Measurements from ENCODE around the gene TXNL4A.
A peak's percentile ranks its signal among the peaks of the same experiment; 100 is the strongest.

The TXNL4A gene

DNA sequence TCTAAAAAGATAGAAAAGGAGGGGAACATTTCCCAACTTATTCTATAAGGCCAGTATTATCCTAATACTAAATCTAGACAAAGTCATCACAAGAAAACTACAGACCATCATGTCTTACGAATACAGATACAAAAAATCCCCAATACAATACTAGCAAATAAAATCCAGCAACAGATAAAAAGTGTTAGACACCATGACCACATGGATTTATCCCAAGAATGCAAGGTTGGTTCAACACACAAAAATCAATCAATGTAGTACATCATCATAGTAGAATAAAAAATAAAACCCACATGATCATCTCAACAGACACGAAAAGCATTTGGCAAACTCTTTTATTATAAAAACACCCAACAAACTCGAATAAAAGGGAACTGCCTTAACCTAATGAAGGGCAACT is 55.5 kb downstream of the TXNL4A start:
- DNase-seq, result no peak

DNA sequence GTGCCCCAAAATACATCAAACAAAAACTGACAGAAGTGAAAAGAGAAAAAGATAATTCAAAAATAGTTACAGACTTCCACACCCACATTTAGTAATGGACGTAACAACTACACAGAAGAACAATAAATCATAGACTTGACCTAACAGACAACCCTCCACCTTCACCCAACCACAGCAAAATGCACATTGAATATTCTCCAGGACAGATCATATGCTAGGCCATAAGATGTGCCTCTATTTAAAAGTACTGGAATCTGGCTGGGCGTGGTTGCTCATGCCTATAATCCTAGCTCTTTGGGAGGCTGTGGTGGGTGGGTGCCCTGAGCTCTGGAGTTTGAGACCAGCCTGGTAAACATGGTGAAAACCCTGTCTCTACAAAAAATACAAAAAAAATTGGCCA is 56.9 kb downstream of the TXNL4A start:
- no peak for DNase-seq

DNA sequence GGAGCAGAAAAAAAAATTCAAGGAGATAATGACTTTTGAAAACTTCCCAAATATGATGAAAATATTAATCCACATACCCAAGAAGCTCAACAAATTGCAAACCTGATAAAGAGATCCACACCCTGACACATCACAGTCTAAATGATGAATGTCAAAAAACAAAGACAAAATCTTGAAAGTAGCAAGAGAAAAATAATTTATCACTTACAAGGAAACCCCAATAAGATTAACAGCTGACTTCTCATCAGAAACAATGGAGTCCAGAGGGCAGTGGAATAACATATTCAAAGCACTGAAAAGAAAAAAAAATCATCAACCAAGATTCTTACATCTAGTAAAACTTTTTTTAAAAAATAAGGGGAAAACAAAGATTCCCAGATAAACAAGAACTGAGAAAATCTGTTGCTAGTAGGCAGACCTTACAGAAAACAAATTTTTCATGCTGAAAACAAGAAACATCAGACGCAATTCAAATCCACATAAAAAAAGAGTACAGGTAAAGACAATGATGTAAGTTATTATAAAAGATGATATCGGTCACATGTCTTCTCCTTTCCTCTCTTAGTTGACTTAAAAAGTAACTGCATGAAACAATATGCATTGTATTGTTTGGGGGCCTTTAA is 58.2 kb downstream of the TXNL4A start:
- DNase-seq, result no peak

DNA sequence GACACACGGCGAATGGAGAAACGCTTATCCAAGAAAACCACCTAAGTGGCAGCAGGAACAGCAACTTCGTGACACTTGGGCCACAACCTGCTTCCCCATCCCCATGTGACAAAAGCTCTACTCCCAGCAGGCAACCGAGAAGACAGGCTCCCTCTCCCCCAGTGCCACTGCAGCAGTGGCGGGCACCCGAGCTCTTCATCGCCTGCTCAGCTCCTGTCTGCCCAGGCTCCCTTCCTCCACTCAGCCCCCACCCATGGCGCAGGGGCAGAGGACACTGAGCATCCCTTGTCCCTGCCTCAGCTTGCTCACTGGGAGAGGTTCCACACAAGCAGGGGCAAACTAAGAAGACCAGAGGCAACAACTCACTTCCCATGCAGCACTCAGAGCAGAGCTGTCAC is 59.8 kb downstream of the TXNL4A start:
- peak; percentile 23 for DNase-seq

DNA sequence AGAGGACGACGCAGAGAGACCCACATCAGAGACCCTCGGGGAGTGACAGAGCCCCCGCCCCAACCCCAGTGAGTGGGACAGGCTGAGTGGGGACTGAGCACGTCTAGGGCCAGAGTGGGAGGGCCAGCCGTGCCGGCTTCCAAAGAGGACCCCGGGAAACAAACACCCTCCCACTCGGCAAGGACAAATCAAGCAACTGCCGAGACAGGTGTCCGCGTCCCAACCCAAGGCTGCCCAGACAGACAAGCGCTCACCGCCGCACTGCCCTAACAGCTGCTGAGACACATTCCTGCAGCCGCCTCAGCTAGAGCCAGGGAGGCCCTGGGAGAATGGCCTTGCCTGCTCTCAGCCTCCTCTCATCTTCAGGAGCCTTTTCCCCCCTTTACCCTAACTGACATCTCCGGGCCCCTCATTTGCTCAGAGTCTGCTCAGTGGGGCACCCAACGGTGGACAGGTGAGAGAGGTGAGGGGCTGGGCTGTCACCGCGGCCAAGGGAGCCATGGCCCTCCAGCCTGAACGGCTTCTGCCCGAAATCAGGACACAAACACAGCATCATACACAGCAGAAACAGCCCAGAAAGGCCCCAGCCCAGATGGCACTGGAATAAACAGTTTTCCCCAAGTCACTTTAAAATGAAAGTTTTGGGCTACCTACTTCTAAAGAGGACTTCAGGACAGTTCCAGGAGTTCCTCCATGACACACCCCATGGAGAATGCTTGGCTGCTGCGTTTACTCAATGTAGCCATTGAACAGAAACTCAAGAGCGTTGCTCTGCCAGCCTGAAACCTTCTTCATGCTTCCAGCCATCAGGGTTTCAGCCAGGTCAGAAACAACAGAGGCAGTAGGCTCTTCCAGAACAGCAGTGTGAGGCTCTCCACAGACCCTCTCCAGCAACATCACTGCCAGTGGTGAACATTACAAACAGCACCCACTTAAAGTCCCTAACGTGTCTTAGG is 60.5 kb downstream of the TXNL4A start:
- DNase-seq, result peak; percentile 32

DNA sequence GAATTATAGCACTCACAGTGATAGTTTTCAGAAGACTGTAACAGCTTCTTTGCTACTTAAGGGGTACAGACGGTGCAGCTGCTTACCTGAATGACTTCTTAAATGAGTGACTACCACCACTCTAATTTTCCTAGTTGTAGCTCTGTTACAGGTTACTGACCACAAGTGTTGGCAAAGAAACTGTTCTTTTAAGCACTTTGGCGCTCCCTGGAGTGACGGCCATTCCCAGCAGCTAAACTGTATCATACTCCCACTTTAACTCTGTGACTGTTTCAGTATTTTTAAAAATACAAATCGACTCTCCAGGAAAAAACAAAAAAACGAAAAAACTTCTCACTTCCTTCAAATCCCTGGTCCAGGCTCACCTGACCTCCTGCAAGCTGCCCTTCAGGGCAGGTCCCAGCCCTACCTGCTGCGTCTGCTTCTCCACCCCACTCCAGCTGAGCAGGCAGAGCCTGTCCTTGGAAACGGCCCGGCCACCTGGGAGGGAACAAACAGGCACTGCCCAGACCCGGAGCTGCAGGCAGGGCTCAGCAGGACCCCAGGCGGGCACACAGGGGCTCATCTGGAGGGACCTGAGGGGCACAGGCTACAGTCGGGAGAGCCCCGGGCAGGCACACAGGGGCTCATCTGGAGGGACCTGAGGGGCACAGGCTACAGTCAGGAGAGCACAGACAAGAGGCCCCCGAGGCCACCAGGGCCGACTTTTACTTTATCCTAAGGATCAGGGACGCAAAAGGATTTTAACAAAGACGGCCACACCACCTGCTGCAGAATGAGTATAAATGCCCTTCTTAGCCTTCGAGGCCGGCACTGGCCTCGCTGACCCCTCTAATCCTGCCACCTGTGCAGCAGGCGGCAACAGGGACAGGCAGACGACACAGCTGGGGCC is 61.4 kb downstream of the TXNL4A start:
- peak; percentile 42 for DNase-seq

DNA sequence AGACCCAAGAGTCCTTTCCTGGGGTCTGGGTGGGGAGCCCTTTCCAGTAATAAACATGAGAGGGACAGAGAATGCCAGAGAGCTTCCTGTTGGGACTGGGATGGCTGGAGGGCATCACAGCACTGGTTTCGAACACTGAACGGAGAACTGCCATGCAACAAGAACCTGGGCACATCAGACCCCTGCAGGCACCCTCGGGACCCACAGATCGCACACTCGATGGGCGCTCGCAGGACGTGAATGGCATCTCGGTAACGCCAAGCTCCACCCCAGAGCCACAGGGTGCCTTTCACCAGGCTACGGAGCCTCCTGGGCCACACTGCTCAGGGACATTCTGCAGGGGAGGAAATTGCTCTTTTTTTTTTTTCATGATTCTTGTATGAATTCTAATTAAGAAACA is 62.1 kb downstream of the TXNL4A start:
- peak; percentile 28 for DNase-seq

DNA sequence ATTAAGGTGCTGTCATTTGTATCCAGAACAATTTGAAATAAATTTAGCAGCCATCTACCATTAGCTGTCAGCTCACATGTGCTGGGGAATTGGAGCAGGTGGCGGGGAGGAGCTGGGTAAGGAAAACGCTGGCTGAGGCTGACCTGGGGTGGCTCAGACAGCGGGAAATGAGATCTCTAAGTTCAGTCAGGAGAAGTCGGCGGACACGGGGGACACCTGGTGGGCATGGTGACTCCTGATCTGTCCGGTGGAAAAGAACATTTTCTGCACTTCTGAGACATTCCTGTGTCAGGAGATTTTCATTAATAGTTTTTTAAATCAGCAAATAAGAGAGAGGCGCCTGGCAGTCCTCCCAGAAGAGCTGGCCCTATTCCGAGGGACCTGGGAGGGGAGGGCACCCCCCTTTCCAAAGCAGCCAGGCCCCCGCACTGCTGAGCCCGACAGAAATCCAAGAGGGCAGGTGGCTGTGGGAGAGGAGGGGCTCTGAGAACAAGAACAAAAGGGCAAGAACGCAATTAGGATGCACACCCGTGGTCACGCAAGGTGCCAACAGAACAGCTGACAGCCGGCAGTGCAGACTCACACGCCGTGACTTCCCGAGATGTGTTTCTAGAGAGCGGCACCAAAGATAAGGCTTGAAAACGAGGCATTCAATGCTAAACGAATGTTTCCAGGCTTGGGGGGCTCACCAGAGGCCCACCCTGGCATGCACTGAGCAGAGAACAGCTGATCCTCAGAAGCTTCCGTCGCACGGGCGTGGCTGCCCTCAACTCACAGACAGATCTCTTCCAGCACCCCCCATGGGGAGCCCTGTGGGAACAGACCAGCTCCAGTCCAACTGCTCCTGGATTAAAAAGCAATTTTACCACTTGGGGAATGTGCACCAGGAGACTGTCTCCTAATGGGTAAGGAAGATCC is 63.3 kb downstream of the TXNL4A start:
- DNase-seq, result peak; percentile 39

DNA sequence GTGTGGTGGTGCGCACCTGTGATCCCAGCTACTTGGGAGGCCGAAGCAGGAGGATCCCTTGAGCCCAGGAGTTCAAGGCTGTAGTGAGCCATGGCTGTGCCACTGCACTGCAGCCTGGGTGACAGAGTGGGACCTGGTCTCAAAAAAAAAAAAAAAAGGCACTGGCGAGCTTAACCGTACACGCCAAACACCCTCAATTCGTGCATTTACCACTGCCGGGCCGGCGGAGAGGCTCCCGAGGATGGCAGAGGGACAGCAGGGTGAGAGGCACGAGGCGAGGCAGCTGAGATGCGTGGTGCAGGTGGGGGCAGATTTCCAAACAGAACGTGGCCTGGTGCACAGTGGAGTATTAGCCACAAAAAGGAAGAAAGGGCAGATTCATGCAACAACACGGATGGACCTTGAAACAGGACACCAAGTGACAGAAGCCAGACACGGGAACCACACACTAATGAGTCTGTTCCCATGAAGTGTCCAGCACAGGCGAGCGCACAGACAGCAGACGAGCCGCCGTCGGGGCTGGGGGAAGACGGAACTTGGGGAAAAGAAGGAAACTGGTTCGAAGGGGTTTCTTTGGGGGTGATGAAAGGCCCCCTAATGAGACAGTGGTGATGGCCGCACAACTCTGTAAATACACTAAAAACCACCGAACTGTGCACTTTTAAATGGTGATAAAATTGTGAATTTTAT is 64.3 kb downstream of the TXNL4A start:
- peak; percentile 26 for DNase-seq

DNA sequence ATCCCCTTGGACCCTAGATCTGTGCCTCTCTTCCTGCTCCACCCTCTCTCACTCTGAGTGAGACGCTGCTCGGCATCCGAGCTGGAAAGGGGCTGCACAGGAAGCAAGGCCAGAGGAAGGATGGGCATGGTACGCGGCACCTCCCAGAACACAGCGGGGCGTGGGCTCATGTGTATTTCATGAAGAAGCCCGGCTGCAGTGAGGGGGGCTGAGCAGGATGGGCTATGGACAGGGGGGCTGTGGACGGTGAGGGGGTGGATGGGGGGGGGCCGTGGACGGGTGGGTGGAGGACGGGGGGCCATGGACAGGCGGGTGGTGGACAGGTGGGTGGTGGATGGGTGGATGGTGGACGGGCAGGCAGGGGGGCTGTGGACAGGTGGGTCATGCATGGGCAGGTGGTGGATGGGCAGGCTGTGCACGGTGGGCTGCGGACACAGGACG is 65.4 kb downstream of the TXNL4A start:
- DNase-seq, result peak; percentile 37

DNA sequence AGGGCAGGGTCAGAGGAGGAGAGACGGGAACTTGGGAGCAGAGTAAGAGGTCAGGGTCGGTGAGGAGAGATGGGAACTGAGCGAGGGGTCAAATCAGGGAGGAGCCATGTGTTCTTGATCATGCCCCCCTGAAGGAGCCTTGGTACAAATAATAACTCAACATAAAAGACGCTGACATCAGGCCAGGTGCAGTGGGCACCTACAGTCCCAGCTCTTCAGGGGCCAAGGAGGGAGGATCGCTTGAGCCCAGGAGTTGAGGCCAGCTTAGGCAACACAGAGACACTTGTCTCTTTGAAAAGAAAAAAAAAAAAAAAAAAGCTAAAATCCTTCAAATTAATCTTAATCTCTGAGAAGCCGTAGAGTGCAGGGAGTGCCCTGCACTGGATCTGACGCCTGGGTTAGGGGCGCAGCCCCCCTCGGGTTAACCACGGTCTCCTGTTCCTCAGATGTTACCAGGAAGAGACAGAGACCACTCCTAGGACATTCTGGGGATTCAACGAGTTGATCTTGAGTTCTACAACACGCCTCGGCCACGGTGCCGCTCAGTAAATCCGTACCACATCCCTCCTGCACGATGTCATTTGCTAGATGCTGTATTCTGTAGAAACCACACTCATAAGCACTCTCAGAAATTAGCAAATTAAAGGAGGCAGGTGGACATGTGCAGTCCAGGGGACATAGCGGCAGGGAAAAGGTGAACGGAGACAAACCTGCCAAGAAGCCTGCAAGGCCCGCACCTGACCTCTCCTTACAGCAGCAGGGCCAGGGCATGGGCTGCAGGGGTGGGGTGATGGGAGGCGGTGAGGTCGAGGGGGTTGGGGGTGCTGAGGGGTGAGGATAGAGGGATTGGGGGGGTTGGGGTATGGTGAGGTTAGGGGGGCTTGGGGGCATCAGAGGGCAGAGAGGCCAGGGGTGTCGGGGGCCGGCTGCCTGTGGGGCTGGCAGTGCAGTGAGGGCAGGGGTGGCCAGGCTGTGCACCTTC is 66.1 kb downstream of the TXNL4A start:
- DNase-seq, result peak; percentile 25

Measured in activated CD8-positive, alpha-beta memory T cell treated with anti-CD3 and anti-CD28 coated beads, Interleukin-2, amount 50 U/mL, for 48 hours (primary cell).